ENCODE data around the gene CACNA2D3. TPM values are rescaled to one million over a fixed set of nuclear protein-coding genes. Genes with fewer than 3 reads are reported as not detected.

The CACNA2D3 gene
- total RNA-seq, 4 donors from 2014 or later, result 0.83 to 5.0 (median 2.5) TPM

- no peaks in the 10 kb centered on the region for H3K9me3 ChIP-seq
- intact Hi-C loops (cut with DNase I; ENCODE audit: low total_unique reads), result no loop called here
Observed at GRCh38 chr3:54283470-54283869, 161.1 kb downstream of the CACNA2D3 start.

GRCh38 chr3:54294214-54294613 lies 171.9 kb downstream of the CACNA2D3 start:
- Histone ChIP-seq H3K27ac (no peak overlapping the region), H3K36me3 (no peaks in the 10 kb centered on the region), H3K27me3 (no peaks in the 10 kb centered on the region), H3K9me3 (no peaks in the 10 kb centered on the region), H3K4me3 (no peak overlapping the region), H3K4me1 (no peaks in the 10 kb centered on the region)
- intact Hi-C loops (cut with DNase I; ENCODE audit: low total_unique reads), result no loop called here
- no peak for DNase-seq
- TF ChIP-seq CTCF (IDR thresholded peaks at IDR 0.05) (no peak), POLR2A (IDR thresholded peaks at IDR 0.05) (no peak)

More at GRCh38 chr3:54283470-54283869, 161.1 kb downstream of the CACNA2D3 start:
- no peak overlapping the region for H3K27ac ChIP-seq
- no peaks in the 10 kb centered on the region for H3K4me1 ChIP-seq
- no peaks in the 10 kb centered on the region for H3K27me3 ChIP-seq
- TF ChIP-seq POLR2A (IDR thresholded peaks at IDR 0.05), result no peak
- no peak for TF ChIP-seq CTCF (IDR thresholded peaks at IDR 0.05)
- H3K4me3 ChIP-seq, result no peak overlapping the region
- DNase-seq, result no peak
- no peaks in the 10 kb centered on the region for H3K36me3 ChIP-seq

- intact Hi-C loops (cut with DNase I; ENCODE audit: low total_unique reads), result no loop called here
- DNase-seq, result no peak
- Histone ChIP-seq H3K27me3 (no peaks in the 10 kb centered on the region), H3K4me3 (no peak overlapping the region), H3K4me1 (no peaks in the 10 kb centered on the region), H3K36me3 (no peaks in the 10 kb centered on the region), H3K9me3 (no peaks in the 10 kb centered on the region), H3K27ac (no peak overlapping the region)
- TF ChIP-seq POLR2A (IDR thresholded peaks at IDR 0.05) (no peak), CTCF (IDR thresholded peaks at IDR 0.05) (no peak)
Observed at GRCh38 chr3:54296531-54296930, 174.2 kb downstream of the CACNA2D3 start.

GRCh38 chr3:54299169-54299935 lies 177.0 kb downstream of the CACNA2D3 start:
- Histone ChIP-seq H3K4me1 (no peaks in the 10 kb centered on the region), H3K27me3 (no peaks in the 10 kb centered on the region), H3K36me3 (no peaks in the 10 kb centered on the region), H3K27ac (no peak overlapping the region), H3K4me3 (no peak overlapping the region), H3K9me3 (no peaks in the 10 kb centered on the region)
- no peak for TF ChIP-seq POLR2A (IDR thresholded peaks at IDR 0.05)
- no peak for DNase-seq
- intact Hi-C loops (cut with DNase I; ENCODE audit: low total_unique reads), result no loop called here

- Histone ChIP-seq H3K36me3 (no peaks in the 10 kb centered on the region), H3K27me3 (no peaks in the 10 kb centered on the region), H3K27ac (no peak overlapping the region), H3K4me3 (no peak overlapping the region), H3K9me3 (no peaks in the 10 kb centered on the region), H3K4me1 (no peaks in the 10 kb centered on the region)
- DNase-seq, result no peak
- intact Hi-C loops (cut with DNase I; ENCODE audit: low total_unique reads), result no loop called here
- TF ChIP-seq CTCF (IDR thresholded peaks at IDR 0.05), result no peak
- no peak for TF ChIP-seq POLR2A (IDR thresholded peaks at IDR 0.05)
Observed at GRCh38 chr3:54303517-54304375, 181.4 kb downstream of the CACNA2D3 start.

Data from uterus (tissue), 4 donors.